CD4-positive, alpha-beta T cell (primary cell): Measurements from ENCODE around the gene HOXA5. TPM values are rescaled to one million over a fixed set of nuclear protein-coding genes. Genes with fewer than 3 reads are reported as not detected.
A peak's percentile ranks its signal among the peaks of the same experiment; 100 is the strongest.

Source experiments
- ATAC-seq: fragments of 200-7000 bp; cut with Tn5 transposase; one replicate; pipeline ENCODE4 v1.10.0; 2022; ENCODE audit warnings: mild to moderate bottlenecking; ENCODE audit not compliant: poor library complexity
- CTCF ChIA-PET: fragments of 350-600 bp; sonication (Branson Sonifier 250); formaldehyde crosslinking; loops from one replicate; lab custom pipeline; 2021; ENCODE audit warnings: antibody characterized with exemption, inconsistent platforms; lab: Charles Lee
- POLR2A ChIA-PET: fragments of 350-600 bp; sonication (Branson Sonifier 250); formaldehyde crosslinking; loops from one replicate; lab custom pipeline; 2021; ENCODE audit warnings: antibody characterized with exemption, inconsistent platforms; lab: Charles Lee
- DNase-seq, 14 experiments: peaks; one replicate each; pipeline ENCODE4 v3.0.0-alpha.2; 2013 to 2020; ENCODE audit warnings: mixed read lengths in 2 of 14
- H3K27ac ChIP-seq, 2 donors: one replicate each; pipeline versions ENCODE4 v1.5.1 to v1.7.0; 2013; ENCODE audit warnings: low read length in 2 of 2, low read depth in 1 of 2, mild to moderate bottlenecking in 1 of 2
- H3K27me3 ChIP-seq, 2 experiments: 1 replicate in 1 of 2; 2 replicates in 1 of 2; pipeline versions ENCODE4 v1.6.1 to v1.7.0; 2013; ENCODE audit warnings: low read length in 2 of 2, control low read depth in 1 of 2, mild to moderate bottlenecking in 1 of 2, moderate library complexity in 1 of 2; ENCODE audit not compliant: insufficient read depth in 2 of 2, control insufficient read depth in 1 of 2
- H3K36me3 ChIP-seq: one replicate; pipeline ENCODE4 v1.6.1; 2013; ENCODE audit warnings: low read length, control low read depth; ENCODE audit not compliant: insufficient read depth
- H3K4me1 ChIP-seq: one replicate; pipeline ENCODE4 v1.6.1; 2013; ENCODE audit warnings: low read length, control low read depth; ENCODE audit not compliant: insufficient read depth
- H3K4me3 ChIP-seq: one replicate; pipeline ENCODE4 v1.5.1; 2013; ENCODE audit warnings: mild to moderate bottlenecking, low read length, moderate library complexity
- H3K9me3 ChIP-seq, 2 experiments: 1 replicate in 1 of 2; 2 replicates in 1 of 2; pipeline versions ENCODE4 v1.6.1 to v1.7.0; 2013; ENCODE audit warnings: low read length in 2 of 2, mild to moderate bottlenecking in 2 of 2, control low read depth in 1 of 2, moderate library complexity in 1 of 2; ENCODE audit not compliant: control insufficient read depth in 1 of 2, insufficient read depth in 1 of 2
- H3K27ac Mint-ChIP-seq: one replicate; pipeline ENCODE4 v1.8.0; 2020; ENCODE audit warnings: mixed read lengths
- H3K27me3 Mint-ChIP-seq: one replicate; pipeline ENCODE4 v1.8.0; 2021; ENCODE audit warnings: mixed read lengths
- H3K36me3 Mint-ChIP-seq: one replicate; pipeline ENCODE4 v1.8.0; 2021; ENCODE audit warnings: low read depth, mixed read lengths
- H3K4me1 Mint-ChIP-seq: one replicate; pipeline ENCODE4 v1.8.0; 2021; ENCODE audit warnings: low read depth, mixed read lengths
- H3K4me3 Mint-ChIP-seq: one replicate; pipeline ENCODE4 v1.8.0; 2020; ENCODE audit warnings: mild to moderate bottlenecking, mixed read lengths
- H3K9me3 Mint-ChIP-seq: one replicate; pipeline ENCODE4 v1.8.0; 2020; ENCODE audit warnings: mixed read lengths
- CTCF ChIP-seq: fragments of 200-600 bp; IDR thresholded peaks from one replicate; pipeline ENCODE4 v1.8.0; 2022; ENCODE audit warnings: antibody characterized with exemption, mild to moderate bottlenecking
- intact Hi-C, 2 experiments: fragments of 100-400 bp; cut with DNase I in 1 of 2; cut with micrococcal nuclease in 1 of 2; formaldehyde crosslinking; loops; one replicate each; pipeline versions ENCODE4 v1.15.1 to v1.9.0; 2023 to 2025; cut with DNase I, micrococcal nuclease
- total RNA-seq, 174 experiments: library from RNA in 2 of 174; stranded (reverse) in 2 of 174; gene quantifications; one replicate each; pipeline ENCODE4 v1.2.3 and lab custom pipeline; 2021 to 2026

The HOXA5 gene
- total RNA-seq, 2 experiments from 2014 or later, result not detected

GRCh38 chr7:27147199-27148030 is 3.9 kb upstream of the HOXA5 start, which contains the start of gene HOXA6:
TSS of gene HOXA6 (minus strand) at chr7:27147774. CDS start at chr7:27147749, 25 bp downstream.
- Histone ChIP-seq H3K9me3 (peaks cover 0 to 59% of the 10 kb centered on the region in 2 experiments), H3K4me1 (peaks cover 37% of the 10 kb centered on the region), H3K27ac (no peak within 1 kb of the TSS), H3K27me3 (peaks cover 66 to 82% of the 10 kb centered on the region in 2 experiments), H3K4me3 (no peak within 1 kb of the TSS), H3K36me3 (no peaks in the 10 kb centered on the region)
- TF ChIP-seq CTCF, result no peak
- intact Hi-C loops, result no loop called here
- H3K4me3 Mint-ChIP-seq, result peak within 1 kb of the TSS; percentile 65
- ChIA-PET CTCF (interaction anchor here (1.6 to 4.0 kb wide), 2 partner anchors 13 to 15 kb away, joined by 5 to 51 read pairs; no protein-coding TSS in a partner anchor), POLR2A (interaction anchor here (0.9 kb wide), 1 partner anchor 19 kb away, joined by 3 read pairs; no protein-coding TSS in a partner anchor)
- no peaks in the 10 kb centered on the region for H3K36me3 Mint-ChIP-seq
- H3K4me1 Mint-ChIP-seq, result peaks cover 31% of the 10 kb centered on the region
- no peak for ATAC-seq
- no peak within 1 kb of the TSS for H3K27ac Mint-ChIP-seq
- peak in 2 of 14 experiments; percentile 15 to 31 for DNase-seq
- H3K9me3 Mint-ChIP-seq, result no peaks in the 10 kb centered on the region
- H3K27me3 Mint-ChIP-seq, result peaks cover 81% of the 10 kb centered on the region

GRCh38 chr7:27146491-27147198 is 3.2 kb upstream of the HOXA5 start:
- POLR2A ChIA-PET, result no interaction called here
- Histone ChIP-seq H3K4me3 (no peak overlapping the region), H3K36me3 (no peaks in the 10 kb centered on the region), H3K9me3 (peaks cover 0 to 57% of the 10 kb centered on the region in 2 experiments), H3K4me1 (peaks cover 29% of the 10 kb centered on the region), H3K27ac (no peak overlapping the region), H3K27me3 (peaks cover 58 to 82% of the 10 kb centered on the region in 2 experiments)
- Mint-ChIP-seq H3K27ac (no peak overlapping the region), H3K4me3 (no peak overlapping the region), H3K4me1 (peaks cover 23% of the 10 kb centered on the region), H3K27me3 (peaks cover 81% of the 10 kb centered on the region), H3K36me3 (no peaks in the 10 kb centered on the region), H3K9me3 (no peaks in the 10 kb centered on the region)
- ATAC-seq (no peak), DNase-seq (no peak)
- no peak for TF ChIP-seq CTCF
- CTCF ChIA-PET, result interaction anchor here (1.6 kb wide), 1 partner anchor 14 kb away, joined by 5 read pairs; no protein-coding TSS in a partner anchor
- intact Hi-C loops, result no loop called here

GRCh38 chr7:27145914-27146412 is 2.5 kb upstream of the HOXA5 start:
- Mint-ChIP-seq H3K9me3 (no peaks in the 10 kb centered on the region), H3K27ac (no peak overlapping the region), H3K4me3 (no peak overlapping the region), H3K4me1 (peaks cover 16% of the 10 kb centered on the region), H3K36me3 (no peaks in the 10 kb centered on the region), H3K27me3 (peaks cover 81% of the 10 kb centered on the region)
- intact Hi-C loops, result no loop called here
- TF ChIP-seq CTCF, result no peak
- Histone ChIP-seq H3K9me3 (peaks cover 0 to 52% of the 10 kb centered on the region in 2 experiments), H3K36me3 (no peaks in the 10 kb centered on the region), H3K4me1 (peaks cover 23% of the 10 kb centered on the region), H3K4me3 (no peak overlapping the region), H3K27me3 (peaks cover 51 to 79% of the 10 kb centered on the region in 2 experiments), H3K27ac (no peak overlapping the region)
- POLR2A ChIA-PET, result no interaction called here
- no peak for ATAC-seq
- DNase-seq, result no peak
- CTCF ChIA-PET, result interaction anchor here (1.6 kb wide), 1 partner anchor 15 kb away, joined by 5 read pairs; no protein-coding TSS in a partner anchor
